ENCODE measurements around the gene BORCS5. TPM values are rescaled to one million over a fixed set of nuclear protein-coding genes. Genes with fewer than 3 reads are reported as not detected.

Gene BORCS5
- total RNA-seq, 1 donor from 2014 or later: 25.2 TPM

DNA sequence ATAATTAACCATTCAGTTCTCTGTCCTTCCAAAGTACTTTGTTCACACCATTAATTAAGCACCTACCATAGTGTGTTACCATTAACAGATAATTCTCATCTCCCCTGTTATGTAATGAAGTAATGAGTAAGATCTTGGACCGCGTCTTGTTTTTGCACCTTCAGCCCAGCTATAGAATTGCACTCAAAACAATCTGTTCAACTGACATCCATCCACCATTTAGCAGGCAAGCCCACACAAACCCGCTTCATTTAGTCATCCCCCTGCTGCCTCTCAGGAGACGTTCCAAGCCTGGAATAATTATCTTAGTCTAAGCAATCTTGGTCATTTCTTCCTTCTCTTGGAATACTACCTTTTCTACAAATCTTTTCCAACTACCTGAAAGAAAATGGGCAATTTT lies 131.4 kb downstream of the BORCS5 start:
- TF ChIP-seq, protein P1, sequence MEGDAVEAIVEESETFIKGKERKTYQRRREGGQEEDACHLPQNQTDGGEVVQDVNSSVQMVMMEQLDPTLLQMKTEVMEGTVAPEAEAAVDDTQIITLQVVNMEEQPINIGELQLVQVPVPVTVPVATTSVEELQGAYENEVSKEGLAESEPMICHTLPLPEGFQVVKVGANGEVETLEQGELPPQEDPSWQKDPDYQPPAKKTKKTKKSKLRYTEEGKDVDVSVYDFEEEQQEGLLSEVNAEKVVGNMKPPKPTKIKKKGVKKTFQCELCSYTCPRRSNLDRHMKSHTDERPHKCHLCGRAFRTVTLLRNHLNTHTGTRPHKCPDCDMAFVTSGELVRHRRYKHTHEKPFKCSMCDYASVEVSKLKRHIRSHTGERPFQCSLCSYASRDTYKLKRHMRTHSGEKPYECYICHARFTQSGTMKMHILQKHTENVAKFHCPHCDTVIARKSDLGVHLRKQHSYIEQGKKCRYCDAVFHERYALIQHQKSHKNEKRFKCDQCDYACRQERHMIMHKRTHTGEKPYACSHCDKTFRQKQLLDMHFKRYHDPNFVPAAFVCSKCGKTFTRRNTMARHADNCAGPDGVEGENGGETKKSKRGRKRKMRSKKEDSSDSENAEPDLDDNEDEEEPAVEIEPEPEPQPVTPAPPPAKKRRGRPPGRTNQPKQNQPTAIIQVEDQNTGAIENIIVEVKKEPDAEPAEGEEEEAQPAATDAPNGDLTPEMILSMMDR (IDR thresholded peaks at IDR 0.05; ENCODE audit: unreplicated experiment): no peak
- DNase-seq (ENCODE audit: low spot score, unreplicated experiment): no peak
- no peak overlapping the region for H3K27ac Mint-ChIP-seq

DNA sequence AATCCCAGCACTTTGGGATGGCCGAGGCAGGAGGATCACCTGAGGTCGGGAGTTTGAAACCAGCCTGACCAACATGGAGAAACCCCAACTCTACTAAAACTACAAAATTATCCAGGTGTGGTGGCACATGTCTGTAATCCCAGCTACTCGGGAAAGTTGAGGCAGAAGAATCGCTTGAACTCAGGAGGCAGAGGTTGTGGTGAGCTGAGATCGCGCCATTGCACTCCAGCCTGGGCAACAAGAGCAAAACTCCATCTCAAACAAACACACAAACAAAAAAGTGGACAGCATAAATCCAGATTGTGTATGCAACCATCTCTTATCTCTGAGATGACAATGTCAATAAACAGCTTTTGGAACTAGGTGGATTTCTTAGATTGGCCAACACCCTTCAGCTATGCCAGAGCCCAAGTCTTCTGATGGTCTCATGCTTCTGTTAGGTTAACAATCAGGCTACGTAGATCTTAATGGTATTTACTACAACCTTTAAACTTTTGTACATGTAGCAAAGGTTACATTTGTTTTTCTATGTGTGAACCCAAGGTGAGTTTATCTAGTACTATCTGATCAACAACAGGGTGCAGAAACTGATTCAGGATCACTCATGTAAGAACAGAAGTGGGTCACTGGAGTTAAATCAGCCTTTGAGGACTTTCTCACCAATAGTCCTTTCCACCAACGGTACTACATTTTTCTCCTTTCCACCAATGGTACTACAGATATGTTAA lies 132.1 kb downstream of the BORCS5 start:
- Mint-ChIP-seq H3K4me3 (ENCODE audit: low read depth) (no peak overlapping the region), H3K4me1 (ENCODE audit: low read depth) (no peaks in the 10 kb centered on the region), H3K9me3 (ENCODE audit: low read depth) (no peaks in the 10 kb centered on the region), H3K36me3 (ENCODE audit: insufficient read depth) (peaks cover 16% of the 10 kb centered on the region), H3K27ac (no peak overlapping the region), H3K27me3 (no peaks in the 10 kb centered on the region)
- TF ChIP-seq, protein P1 (IDR thresholded peaks at IDR 0.05; ENCODE audit: unreplicated experiment): no peak
- no peak for DNase-seq (ENCODE audit: low spot score, unreplicated experiment)

More for the DNA sequence above, 131.4 kb downstream of the BORCS5 start:
- Mint-ChIP-seq H3K4me3 (ENCODE audit: low read depth) (no peak overlapping the region), H3K4me1 (ENCODE audit: low read depth) (no peaks in the 10 kb centered on the region), H3K36me3 (ENCODE audit: insufficient read depth) (peaks cover 19% of the 10 kb centered on the region), H3K9me3 (ENCODE audit: low read depth) (no peaks in the 10 kb centered on the region), H3K27me3 (no peaks in the 10 kb centered on the region)

DNA sequence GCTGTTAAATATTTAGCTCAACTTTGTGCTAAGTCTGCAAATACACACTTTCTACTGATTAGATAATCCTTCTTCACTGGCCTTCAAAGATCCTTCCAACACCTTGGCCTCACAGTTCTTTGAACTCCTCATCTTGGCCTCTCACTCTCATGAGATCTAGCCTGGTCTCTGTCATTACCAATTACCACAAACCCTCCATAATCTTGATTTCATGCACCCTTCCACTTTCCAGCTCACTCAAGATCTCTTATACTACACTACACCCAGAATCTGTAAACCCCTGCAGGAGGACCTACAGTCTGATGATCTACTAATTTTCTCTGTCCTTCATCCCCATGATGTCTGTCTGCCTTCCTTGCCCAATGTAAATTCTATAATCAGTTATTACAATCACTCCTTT lies 134.7 kb downstream of the BORCS5 start:
- peaks cover 10% of the 10 kb centered on the region for H3K36me3 Mint-ChIP-seq (ENCODE audit: insufficient read depth)
- H3K27ac Mint-ChIP-seq: no peak overlapping the region
- no peak for DNase-seq (ENCODE audit: low spot score, unreplicated experiment)
- H3K27me3 Mint-ChIP-seq: no peaks in the 10 kb centered on the region
- H3K4me3 Mint-ChIP-seq (ENCODE audit: low read depth): no peak overlapping the region
- TF ChIP-seq, protein P1 (IDR thresholded peaks at IDR 0.05; ENCODE audit: unreplicated experiment): no peak
- H3K9me3 Mint-ChIP-seq (ENCODE audit: low read depth): no peaks in the 10 kb centered on the region
- no peaks in the 10 kb centered on the region for H3K4me1 Mint-ChIP-seq (ENCODE audit: low read depth)

DNA sequence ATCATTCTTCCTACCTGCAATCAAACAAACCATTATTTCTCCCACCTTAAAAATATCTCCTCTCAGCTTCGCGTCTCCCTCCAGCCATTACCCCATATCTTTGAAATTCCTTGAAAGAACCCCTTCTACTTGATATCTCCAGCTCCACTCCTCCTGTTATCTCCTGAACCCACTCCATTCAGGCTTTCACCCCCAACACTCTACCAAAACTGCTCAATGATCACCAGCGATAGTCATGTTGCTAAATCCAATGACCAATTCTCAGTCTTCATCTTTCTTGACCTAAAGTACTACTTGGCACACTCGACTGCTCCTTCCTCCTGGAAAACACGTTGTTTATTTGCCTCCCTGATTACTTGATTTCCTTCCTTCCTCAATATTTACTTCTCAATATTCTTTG lies 135.7 kb downstream of the BORCS5 start:
- H3K4me3 Mint-ChIP-seq (ENCODE audit: low read depth): no peak overlapping the region
- no peaks in the 10 kb centered on the region for H3K27me3 Mint-ChIP-seq
- H3K27ac Mint-ChIP-seq: no peak overlapping the region

DNA sequence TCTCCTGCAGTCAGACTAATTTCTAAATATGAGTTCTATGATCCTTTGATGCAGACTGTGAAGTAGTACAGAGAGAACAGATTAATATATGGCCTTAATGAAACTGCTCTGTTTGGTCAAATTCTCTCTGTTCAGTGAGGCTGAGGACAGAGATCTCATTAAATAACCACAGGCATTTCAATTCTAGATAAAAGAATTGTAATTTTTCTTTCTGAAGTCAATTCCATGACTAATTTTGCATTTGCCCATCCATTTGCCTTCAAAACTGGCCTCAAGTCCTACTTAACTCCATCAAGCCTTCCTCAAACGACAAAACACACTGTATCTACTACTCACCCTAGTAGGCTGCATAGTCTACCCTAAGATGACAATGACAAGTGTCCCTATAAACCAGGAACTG lies 138.7 kb downstream of the BORCS5 start:
- Mint-ChIP-seq H3K4me3 (ENCODE audit: low read depth) (no peak overlapping the region), H3K9me3 (ENCODE audit: low read depth) (no peaks in the 10 kb centered on the region), H3K27ac (no peak overlapping the region), H3K27me3 (no peaks in the 10 kb centered on the region), H3K36me3 (ENCODE audit: insufficient read depth) (peaks cover 11% of the 10 kb centered on the region), H3K4me1 (ENCODE audit: low read depth) (no peaks in the 10 kb centered on the region)
- DNase-seq (ENCODE audit: low spot score, unreplicated experiment): no peak
- TF ChIP-seq, protein P1 (IDR thresholded peaks at IDR 0.05; ENCODE audit: unreplicated experiment): no peak

More for the DNA sequence above, 135.7 kb downstream of the BORCS5 start:
- H3K9me3 Mint-ChIP-seq (ENCODE audit: low read depth): no peaks in the 10 kb centered on the region
- no peak for DNase-seq (ENCODE audit: low spot score, unreplicated experiment)
- TF ChIP-seq, protein P1 (IDR thresholded peaks at IDR 0.05; ENCODE audit: unreplicated experiment): no peak
- no peaks in the 10 kb centered on the region for H3K4me1 Mint-ChIP-seq (ENCODE audit: low read depth)
- H3K36me3 Mint-ChIP-seq (ENCODE audit: insufficient read depth): peaks cover 9% of the 10 kb centered on the region

Measured in progenitor cell of endocrine pancreas (in vitro differentiated cells).